Fibroblast of lung (primary cell): ENCODE results near the gene NAALADL1. TPM values are rescaled to one million over a fixed set of nuclear protein-coding genes. Genes with fewer than 3 reads are reported as not detected.

Experiments used
- DNase-seq, 2 donors: peaks; one replicate each; pipeline versions ENCODE4 v3.0.0 to v3.0.0-alpha.2; 2010; ENCODE audit warnings: low read depth in 2 of 2
- H2AFZ ChIP-seq: 2 replicates; pipeline ENCODE4 v1.5.1; 2012; ENCODE audit warnings: low read length, control low read depth, inconsistent platforms
- H3K27ac ChIP-seq: 2 replicates; pipeline ENCODE4 v1.5.1; 2011; ENCODE audit warnings: low read length, control low read depth; ENCODE audit not compliant: insufficient read depth
- H3K27me3 ChIP-seq: 2 replicates; pipeline ENCODE4 v1.5.1; 2011; ENCODE audit warnings: mild to moderate bottlenecking, low read length; ENCODE audit not compliant: control insufficient read depth, insufficient read depth
- H3K36me3 ChIP-seq: 2 replicates; pipeline ENCODE4 v1.5.1; 2011; ENCODE audit warnings: low read length; ENCODE audit not compliant: control insufficient read depth, insufficient read depth
- H3K4me1 ChIP-seq: 2 replicates; pipeline ENCODE4 v1.5.1; 2011; ENCODE audit warnings: low read length; ENCODE audit not compliant: control insufficient read depth, insufficient read depth; ENCODE audit errors: extremely low read depth
- H3K4me2 ChIP-seq: 2 replicates; pipeline ENCODE4 v1.5.1; 2011; ENCODE audit warnings: low read length, control low read depth; ENCODE audit not compliant: insufficient read depth; ENCODE audit errors: extremely low read depth
- H3K4me3 ChIP-seq, 4 experiments: fragments of 200-600 bp in 1 of 4; sonication (generic) in 1 of 4; replicated peaks in 1 of 4; 2 replicates each; pipeline ENCODE4 v1.5.1; 2011 to 2016; ENCODE audit warnings: low read length in 4 of 4, low read depth in 3 of 4, mild to moderate bottlenecking in 3 of 4, control low read depth in 2 of 4, inconsistent platforms in 1 of 4, mixed read lengths in 1 of 4; ENCODE audit not compliant: insufficient read depth in 1 of 4; ENCODE audit errors: control extremely low read depth in 1 of 4
- H3K79me2 ChIP-seq: 2 replicates; pipeline ENCODE4 v1.5.1; 2012; ENCODE audit warnings: mild to moderate bottlenecking, low read length, inconsistent platforms; ENCODE audit not compliant: control insufficient read depth, insufficient read depth
- H3K9ac ChIP-seq: 2 replicates; pipeline ENCODE4 v1.5.1; 2011; ENCODE audit warnings: mild to moderate bottlenecking, low read length, control low read depth; ENCODE audit not compliant: insufficient read depth
- H3K9me3 ChIP-seq: 2 replicates; pipeline ENCODE4 v1.5.1; 2012; ENCODE audit warnings: low read depth, low read length; ENCODE audit not compliant: control insufficient read depth, insufficient read depth
- H4K20me1 ChIP-seq: 2 replicates; pipeline ENCODE4 v1.5.1; 2011; ENCODE audit warnings: low read length; ENCODE audit not compliant: control insufficient read depth, insufficient read depth; ENCODE audit errors: extremely low read depth
- CTCF ChIP-seq, 2 donors: IDR thresholded peaks in 1 of 2; conservative IDR thresholded peaks in 1 of 2; 1 replicate in 1 of 2; 2 replicates in 1 of 2; pipeline ENCODE4 v1.5.1; 2011 to 2012; ENCODE audit warnings: low read length in 2 of 2, control low read depth in 1 of 2, inconsistent platforms in 1 of 2, low read depth in 1 of 2, mild to moderate bottlenecking in 1 of 2
- EZH2 ChIP-seq: IDR thresholded peaks from 2 replicates; pipeline ENCODE4 v1.5.1; 2012; ENCODE audit warnings: low read length, control low read depth, mild to moderate bottlenecking; ENCODE audit errors: missing control alignments
- polyA plus RNA-seq, 2 donors: library from polyadenylated mRNA; depleted of rRNA in 1 of 2; stranded (reverse) in 1 of 2; unstranded in 1 of 2; fragments of >200 nt; gene quantifications; 2 replicates each; pipeline ENCODE4 v1.2.1, GENCODE V29; 2011 to 2012; ENCODE audit warnings: missing spikeins in 1 of 2
- total RNA-seq: library from RNA; depleted of rRNA; stranded (reverse); fragments of >200 nt; gene quantifications from 2 replicates; pipeline ENCODE4 v1.2.1, GENCODE V29; 2014

NAALADL1 gene
- total and polyA plus RNA-seq, 2 donors (not counting 1 experiment from before 2014, with no cell fraction given), result 14.9 to 35.5 TPM

- no peak for TF ChIP-seq CTCF (conservative IDR thresholded peaks at IDR 0.05 in 1 of 2, IDR thresholded peaks at IDR 0.05 in 1 of 2; ENCODE audit: low read depth in 1 of 2, low read length in 2 of 2)
- TF ChIP-seq EZH2, result no peak
- DNase-seq, result no peak
- no peak overlapping the region for H3K4me2 ChIP-seq
- no peak overlapping the region for H3K4me3 ChIP-seq
- H3K9ac ChIP-seq, result no peak overlapping the region
- no peak overlapping the region for H3K27ac ChIP-seq
- no peaks in the 10 kb centered on the region for H3K9me3 ChIP-seq
- no peaks in the 10 kb centered on the region for H4K20me1 ChIP-seq
- H3K27me3 ChIP-seq, result no peaks in the 10 kb centered on the region
- no peaks in the 10 kb centered on the region for H3K4me1 ChIP-seq
- H3K36me3 ChIP-seq, result peaks cover 4% of the 10 kb centered on the region
- H3K79me2 ChIP-seq, result peaks cover 9% of the 10 kb centered on the region
- no peak overlapping the region for H2AFZ ChIP-seq
These were observed 12.6 kb downstream of the NAALADL1 start for GRCh38 chr11:65045728-65046127.

GRCh38 chr11:65045061-65045460 is 13.3 kb downstream of the NAALADL1 start:
- peaks cover 4% of the 10 kb centered on the region for H3K36me3 ChIP-seq
- no peaks in the 10 kb centered on the region for H3K27me3 ChIP-seq
- no peak overlapping the region for H3K27ac ChIP-seq
- no peak for DNase-seq
- no peak overlapping the region for H3K4me2 ChIP-seq
- no peak overlapping the region for H2AFZ ChIP-seq
- no peak overlapping the region for H3K4me3 ChIP-seq
- H3K9ac ChIP-seq, result no peak overlapping the region
- no peaks in the 10 kb centered on the region for H4K20me1 ChIP-seq
- no peak for TF ChIP-seq EZH2
- no peak for TF ChIP-seq CTCF (conservative IDR thresholded peaks at IDR 0.05 in 1 of 2, IDR thresholded peaks at IDR 0.05 in 1 of 2; ENCODE audit: low read depth in 1 of 2, low read length in 2 of 2)
- H3K9me3 ChIP-seq, result no peaks in the 10 kb centered on the region
- H3K79me2 ChIP-seq, result peaks cover 9% of the 10 kb centered on the region
- no peaks in the 10 kb centered on the region for H3K4me1 ChIP-seq

GRCh38 chr11:65043881-65044501 is 14.4 kb downstream of the NAALADL1 start:
- DNase-seq, result peak; percentile 23 to 45
- H3K4me2 ChIP-seq, result no peak overlapping the region
- no peaks in the 10 kb centered on the region for H4K20me1 ChIP-seq
- no peaks in the 10 kb centered on the region for H3K9me3 ChIP-seq
- no peak overlapping the region for H3K9ac ChIP-seq
- peaks cover 9% of the 10 kb centered on the region for H3K79me2 ChIP-seq
- no peak overlapping the region for H3K4me3 ChIP-seq
- H3K4me1 ChIP-seq, result no peaks in the 10 kb centered on the region
- peaks cover 4% of the 10 kb centered on the region for H3K36me3 ChIP-seq
- H3K27me3 ChIP-seq, result no peaks in the 10 kb centered on the region
- H3K27ac ChIP-seq, result no peak overlapping the region
- no peak overlapping the region for H2AFZ ChIP-seq
- no peak for TF ChIP-seq CTCF (conservative IDR thresholded peaks at IDR 0.05 in 1 of 2, IDR thresholded peaks at IDR 0.05 in 1 of 2; ENCODE audit: low read depth in 1 of 2, low read length in 2 of 2)
- TF ChIP-seq EZH2, result no peak
